ENCODE results near the gene GAS2.

GAS2 gene

DNA sequence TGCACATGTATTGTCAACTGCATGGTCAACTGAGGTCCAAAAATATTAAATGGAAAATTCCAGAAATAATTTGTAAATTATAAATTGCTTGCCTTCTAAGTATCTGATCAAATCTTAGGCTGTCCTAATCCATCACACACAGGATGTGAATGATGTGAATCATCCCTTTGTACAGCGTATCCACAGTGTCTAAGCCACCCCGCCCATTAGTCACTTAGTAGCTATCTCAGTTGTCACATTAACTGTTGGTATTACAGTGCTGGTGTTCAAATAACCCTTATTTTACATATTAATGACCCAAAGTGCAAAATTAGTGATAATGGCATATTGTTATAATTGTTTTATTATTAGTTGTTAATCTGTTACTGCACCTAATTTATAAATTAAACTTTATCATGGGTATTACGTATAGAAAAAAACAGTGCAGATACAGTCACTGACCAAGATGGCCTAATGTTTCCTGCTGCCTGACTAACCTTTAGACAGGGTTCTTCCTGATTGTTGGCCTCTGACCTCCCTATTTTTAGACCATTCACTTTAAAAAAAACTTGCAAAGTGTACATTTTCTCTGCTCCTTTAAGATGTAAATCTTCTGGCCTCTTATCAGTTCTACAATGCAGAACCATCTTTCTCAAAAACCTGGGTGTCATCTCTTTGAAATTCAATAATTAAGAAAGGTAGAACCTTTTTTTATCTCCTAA is 166.1 kb downstream of the GAS2 start:
- H3K27ac ChIP-seq: no peak overlapping the region
- no peak overlapping the region for H3K4me3 ChIP-seq
- TF ChIP-seq, protein P1, sequence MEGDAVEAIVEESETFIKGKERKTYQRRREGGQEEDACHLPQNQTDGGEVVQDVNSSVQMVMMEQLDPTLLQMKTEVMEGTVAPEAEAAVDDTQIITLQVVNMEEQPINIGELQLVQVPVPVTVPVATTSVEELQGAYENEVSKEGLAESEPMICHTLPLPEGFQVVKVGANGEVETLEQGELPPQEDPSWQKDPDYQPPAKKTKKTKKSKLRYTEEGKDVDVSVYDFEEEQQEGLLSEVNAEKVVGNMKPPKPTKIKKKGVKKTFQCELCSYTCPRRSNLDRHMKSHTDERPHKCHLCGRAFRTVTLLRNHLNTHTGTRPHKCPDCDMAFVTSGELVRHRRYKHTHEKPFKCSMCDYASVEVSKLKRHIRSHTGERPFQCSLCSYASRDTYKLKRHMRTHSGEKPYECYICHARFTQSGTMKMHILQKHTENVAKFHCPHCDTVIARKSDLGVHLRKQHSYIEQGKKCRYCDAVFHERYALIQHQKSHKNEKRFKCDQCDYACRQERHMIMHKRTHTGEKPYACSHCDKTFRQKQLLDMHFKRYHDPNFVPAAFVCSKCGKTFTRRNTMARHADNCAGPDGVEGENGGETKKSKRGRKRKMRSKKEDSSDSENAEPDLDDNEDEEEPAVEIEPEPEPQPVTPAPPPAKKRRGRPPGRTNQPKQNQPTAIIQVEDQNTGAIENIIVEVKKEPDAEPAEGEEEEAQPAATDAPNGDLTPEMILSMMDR (IDR thresholded peaks at IDR 0.05): no peak
- no peak for DNase-seq (ENCODE audit: low spot score)

DNA sequence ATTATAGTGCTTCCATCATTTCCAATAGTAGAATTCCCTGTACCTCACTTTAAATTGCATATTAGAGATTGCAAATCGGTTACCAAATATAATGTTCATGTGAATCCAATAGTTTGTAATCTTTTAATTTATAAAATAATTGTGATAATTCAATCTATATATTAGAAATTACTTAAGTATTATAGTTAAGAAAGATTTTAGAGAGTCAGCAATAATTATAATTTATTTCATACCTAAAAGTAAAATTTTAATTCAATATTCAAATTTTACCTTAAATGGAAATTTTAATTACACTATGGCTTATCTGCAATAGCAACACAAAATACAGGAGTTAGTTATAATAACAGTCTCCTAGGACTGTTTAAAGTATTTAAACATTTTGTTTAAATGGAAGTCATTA is 180.3 kb downstream of the GAS2 start:
- TF ChIP-seq, protein P1 (IDR thresholded peaks at IDR 0.05): no peak
- Histone ChIP-seq H3K27ac (no peak overlapping the region), H3K4me3 (no peak overlapping the region)
- DNase-seq (ENCODE audit: low spot score): no peak

DNA sequence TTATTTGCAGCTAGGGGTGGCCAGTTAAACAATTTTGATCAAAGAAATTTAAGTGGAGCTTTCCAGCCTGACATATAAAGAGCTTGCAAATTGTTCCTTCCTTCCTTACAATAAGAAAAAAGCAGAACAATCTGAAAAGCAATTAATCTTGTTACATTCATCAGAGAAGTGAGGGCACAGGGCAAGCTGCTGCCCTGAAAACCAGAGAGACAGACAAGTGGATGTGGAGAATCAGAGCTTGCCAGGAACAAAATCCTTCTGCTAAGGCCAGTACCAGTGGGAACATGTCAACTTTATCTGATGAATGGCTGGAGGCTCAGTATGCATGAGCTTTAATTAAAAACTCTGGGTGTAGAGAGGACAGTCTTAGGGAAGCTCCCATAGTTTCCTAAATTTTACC is 185.1 kb downstream of the GAS2 start:
- DNase-seq (ENCODE audit: low spot score): no peak
- TF ChIP-seq, protein P1 (IDR thresholded peaks at IDR 0.05): no peak
- H3K4me3 ChIP-seq: no peak overlapping the region
- no peak overlapping the region for H3K27ac ChIP-seq

DNA sequence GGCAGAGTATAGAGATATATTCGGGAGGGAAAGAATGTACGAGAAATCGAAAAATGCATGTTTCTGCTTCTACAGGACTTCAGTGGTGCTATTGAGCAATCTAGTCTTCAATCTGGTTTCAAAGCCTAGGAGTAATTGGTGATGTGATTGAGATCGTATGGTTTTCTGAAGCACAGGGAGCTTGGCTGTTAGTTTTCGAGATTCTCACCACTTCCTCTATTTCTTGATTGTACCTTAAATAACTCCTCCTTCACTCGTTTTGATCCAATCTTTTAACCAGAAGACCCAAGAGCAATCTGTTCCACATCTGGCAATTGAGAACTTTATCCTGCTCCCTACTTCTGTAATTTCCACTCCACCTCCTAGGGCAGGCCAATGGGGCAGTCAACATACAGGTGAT is 193.3 kb downstream of the GAS2 start:
- TF ChIP-seq, protein P1 (IDR thresholded peaks at IDR 0.05): no peak
- no peak for DNase-seq (ENCODE audit: low spot score)
- Histone ChIP-seq H3K27ac (no peak overlapping the region), H3K4me3 (no peak overlapping the region)

DNA sequence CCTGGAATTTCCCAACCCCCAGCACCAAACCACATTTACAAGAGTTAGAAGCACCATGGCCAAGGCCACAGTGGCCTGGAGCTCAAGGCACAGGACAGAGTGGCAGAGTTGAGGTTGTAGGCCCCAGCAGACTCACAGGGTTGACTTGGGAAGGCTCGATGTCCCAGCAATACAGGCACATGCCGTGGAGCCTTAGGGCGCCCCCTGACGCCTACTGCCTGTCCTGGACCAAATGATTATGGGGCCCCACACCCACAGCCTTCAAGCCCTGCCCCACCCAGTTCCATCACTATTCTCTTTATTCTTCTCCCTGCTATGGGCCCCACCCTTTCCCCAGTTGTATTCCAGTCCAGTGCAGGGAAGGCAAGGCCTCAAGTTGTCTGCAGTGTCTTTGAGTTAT is 193.8 kb downstream of the GAS2 start, which contains the start of gene CCDC179:
TSS of gene CCDC179 (minus strand) at position 234 of the 400 bp plus-strand sequence. CDS start at position 181, 53 bp downstream.
- no peak for DNase-seq (ENCODE audit: low spot score)
- H3K4me3 ChIP-seq: no peak within 1 kb of the TSS
- no peak within 1 kb of the TSS for H3K27ac ChIP-seq
- TF ChIP-seq, protein P1 (IDR thresholded peaks at IDR 0.05): no peak
